Hematopoietic multipotent progenitor cell treated with erythropoietin and hydrocortisone succinate and interleukin-3 and kit ligand, for 8 days (in vitro differentiated cells): ENCODE data around the gene RNF145.
"Not testable (repeated sequence)": the region's sequence is repeated elsewhere in the genome, so short reads cannot be mapped to it uniquely, and the experiment has no call there.

Experiments
- DNase-seq: peaks from one replicate; pipeline ENCODE4 v3.0.0-alpha.2; 2015

Gene RNF145, protein sequence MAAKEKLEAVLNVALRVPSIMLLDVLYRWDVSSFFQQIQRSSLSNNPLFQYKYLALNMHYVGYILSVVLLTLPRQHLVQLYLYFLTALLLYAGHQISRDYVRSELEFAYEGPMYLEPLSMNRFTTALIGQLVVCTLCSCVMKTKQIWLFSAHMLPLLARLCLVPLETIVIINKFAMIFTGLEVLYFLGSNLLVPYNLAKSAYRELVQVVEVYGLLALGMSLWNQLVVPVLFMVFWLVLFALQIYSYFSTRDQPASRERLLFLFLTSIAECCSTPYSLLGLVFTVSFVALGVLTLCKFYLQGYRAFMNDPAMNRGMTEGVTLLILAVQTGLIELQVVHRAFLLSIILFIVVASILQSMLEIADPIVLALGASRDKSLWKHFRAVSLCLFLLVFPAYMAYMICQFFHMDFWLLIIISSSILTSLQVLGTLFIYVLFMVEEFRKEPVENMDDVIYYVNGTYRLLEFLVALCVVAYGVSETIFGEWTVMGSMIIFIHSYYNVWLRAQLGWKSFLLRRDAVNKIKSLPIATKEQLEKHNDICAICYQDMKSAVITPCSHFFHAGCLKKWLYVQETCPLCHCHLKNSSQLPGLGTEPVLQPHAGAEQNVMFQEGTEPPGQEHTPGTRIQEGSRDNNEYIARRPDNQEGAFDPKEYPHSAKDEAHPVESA

GRCh38 chr5:159209438-159210209, at the start of gene RNF145:
Gene RNF145 (minus strand): TSS chr5:159209553. CDS start chr5:159203617, 5,936 bp downstream.
- peak; percentile 91 for DNase-seq

- DNase-seq, result no peak
Measured at GRCh38 chr5:159258361-159258760, 49.0 kb upstream of the RNF145 start.

DNA sequence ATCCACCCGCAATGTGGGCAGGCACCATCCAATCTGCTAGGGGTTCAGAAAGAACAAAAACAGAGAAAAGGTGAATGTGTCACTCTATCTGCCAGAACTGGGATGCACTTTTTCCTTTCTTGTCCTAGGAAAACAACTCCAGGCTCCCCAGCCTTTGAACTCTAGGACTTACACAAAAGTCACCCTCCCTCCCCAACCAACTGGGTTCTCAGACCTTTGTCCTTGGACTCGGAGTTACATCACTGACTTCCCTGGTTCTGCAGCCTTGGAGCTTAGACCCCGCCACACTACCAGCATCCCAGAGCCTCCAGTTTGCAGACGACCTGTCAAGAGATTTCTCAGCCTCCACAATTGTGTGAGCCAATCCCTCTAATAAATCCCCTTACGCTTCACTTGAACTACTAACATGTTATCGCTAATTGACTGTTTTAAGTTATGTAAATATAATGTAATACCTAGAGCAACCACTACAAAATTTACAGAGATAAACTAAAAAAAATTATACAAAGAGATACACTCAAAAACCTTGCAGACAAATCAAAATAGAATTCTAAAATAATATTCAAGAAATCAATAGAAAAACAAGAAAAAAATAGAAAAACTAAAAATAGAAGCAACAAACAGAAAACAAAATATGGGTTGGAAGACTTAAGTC, 48.4 kb upstream of the RNF145 start:
- DNase-seq, result no peak

GRCh38 chr5:159257007-159257406, 47.7 kb upstream of the RNF145 start:
- DNase-seq, result no peak

- no peak for DNase-seq
Measured at GRCh38 chr5:159252195-159252594, 42.8 kb upstream of the RNF145 start.

- DNase-seq, result peak; percentile 22
Measured at GRCh38 chr5:159249158-159249557, 39.8 kb upstream of the RNF145 start.

DNA sequence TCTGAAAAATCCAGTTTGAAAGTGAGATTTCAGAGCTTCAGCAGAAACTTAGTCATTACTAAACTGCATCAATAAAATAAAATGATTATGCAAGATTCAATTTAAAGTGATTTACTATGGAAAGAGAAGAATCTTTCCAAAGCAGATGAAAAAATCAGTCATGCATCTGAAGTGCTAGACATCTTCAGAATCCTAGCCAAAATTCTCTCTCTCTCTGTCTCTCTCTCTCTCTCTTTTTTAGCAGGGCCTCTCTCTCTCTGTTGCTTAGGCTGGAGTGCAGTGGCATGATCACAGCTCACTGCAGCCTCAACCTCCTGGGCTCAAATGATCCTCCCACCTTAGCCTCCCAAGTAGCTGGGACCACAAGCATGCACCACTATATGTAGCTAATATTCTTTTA, 35.5 kb upstream of the RNF145 start:
- no peak for DNase-seq

GRCh38 chr5:159244163-159244562, 34.8 kb upstream of the RNF145 start:
- DNase-seq, result no peak

DNA sequence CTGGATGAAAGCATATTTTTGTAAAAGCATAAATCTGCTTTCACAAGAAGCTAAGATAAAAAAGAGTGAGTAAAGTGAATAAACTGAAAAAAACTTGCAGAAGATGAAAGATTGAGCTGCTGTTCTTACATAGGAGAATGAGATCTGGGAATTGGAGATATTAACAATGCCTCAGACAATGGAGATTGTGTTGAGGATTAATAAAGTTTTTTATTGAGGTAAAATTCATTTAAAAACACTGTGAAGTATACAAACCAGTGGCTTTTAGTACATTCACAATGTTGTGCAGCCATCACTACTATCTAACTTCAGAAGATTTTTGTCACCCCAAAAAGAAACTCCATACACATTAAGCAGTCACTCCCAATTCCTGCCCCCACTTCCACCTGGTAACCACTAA, 34.0 kb upstream of the RNF145 start:
- DNase-seq, result no peak

GRCh38 chr5:159242656-159243055, 33.3 kb upstream of the RNF145 start:
- DNase-seq, result no peak

GRCh38 chr5:159241946-159242552, 32.7 kb upstream of the RNF145 start:
- DNase-seq, result no peak

DNA sequence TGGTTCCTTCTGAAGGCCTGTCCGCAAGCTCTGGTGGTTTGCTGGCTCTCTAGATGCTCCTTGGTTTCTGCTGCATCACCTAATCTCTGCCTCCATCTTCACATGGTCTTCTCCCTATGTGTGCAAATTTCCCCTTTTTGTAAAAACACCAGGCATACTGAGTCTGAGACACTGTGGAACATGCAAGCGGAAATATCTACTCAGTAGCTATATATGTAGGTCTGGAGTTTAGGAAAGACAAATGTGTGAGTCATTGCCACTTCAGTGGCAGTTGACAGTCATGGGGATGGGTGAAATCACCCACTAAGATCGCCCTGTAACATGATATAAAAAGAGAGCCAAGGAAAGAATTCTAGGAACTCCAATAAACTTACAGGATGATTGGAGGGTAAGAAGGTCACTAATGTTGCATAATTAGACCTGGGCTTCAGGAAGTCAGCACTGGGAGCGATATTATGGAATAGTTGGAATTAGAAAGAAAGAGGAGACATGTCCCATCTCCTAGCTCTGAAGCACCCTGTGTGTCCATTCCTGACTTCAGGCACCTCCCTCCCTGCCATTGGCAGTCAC, 31.0 kb upstream of the RNF145 start:
- DNase-seq, result peak; percentile 19

DNA sequence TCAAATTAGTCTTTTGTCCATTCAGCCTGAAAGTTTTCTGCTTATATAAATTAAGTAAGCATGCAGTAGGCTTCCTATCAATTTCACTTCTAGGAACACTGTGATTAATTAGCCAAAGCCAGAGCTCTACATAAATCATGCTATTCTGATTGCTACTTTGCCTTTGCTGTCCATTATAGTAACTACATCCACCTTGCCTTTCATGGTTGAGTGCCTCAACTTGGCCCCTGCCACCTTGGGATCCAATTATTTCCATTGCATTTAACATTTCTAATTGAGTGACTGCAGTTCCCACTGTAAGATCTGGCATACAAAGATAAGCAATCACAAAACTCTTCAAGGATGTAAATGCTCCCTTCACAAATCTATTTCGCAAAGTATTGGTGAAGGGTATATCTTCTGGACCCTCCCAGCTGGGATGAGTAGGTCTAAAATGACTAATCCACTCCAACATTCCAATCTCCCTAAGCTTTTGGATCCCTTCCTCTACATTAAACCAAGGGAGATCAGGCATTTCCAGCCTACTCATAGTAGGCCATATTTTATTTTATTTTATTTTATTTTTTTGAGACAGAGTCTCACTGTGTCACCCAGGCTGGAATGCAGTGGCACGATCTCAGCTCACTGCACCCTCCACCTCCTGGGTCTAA, 26.6 kb upstream of the RNF145 start:
- DNase-seq, result not testable (repeated sequence)

GRCh38 chr5:159231167-159231566, 21.8 kb upstream of the RNF145 start:
- no peak for DNase-seq

DNA sequence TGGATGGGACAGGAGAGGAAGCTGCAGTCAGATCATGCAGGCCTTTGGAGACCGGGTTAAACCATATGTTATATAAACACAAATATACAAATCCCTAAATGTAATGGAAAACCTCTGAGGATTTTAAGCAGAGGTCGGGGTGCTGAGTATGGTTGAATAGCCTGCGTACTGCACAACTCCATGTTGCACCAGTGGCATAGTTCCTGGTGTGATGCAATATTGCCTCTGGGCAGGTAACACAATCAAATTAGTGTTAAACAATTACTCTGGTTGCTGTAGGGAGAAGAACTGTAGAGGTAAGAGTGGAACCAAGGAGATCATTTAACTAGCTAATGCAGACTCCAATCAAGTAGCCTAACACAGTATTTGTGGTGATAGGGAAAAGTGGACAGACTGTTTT, 21.3 kb upstream of the RNF145 start:
- no peak for DNase-seq

DNA sequence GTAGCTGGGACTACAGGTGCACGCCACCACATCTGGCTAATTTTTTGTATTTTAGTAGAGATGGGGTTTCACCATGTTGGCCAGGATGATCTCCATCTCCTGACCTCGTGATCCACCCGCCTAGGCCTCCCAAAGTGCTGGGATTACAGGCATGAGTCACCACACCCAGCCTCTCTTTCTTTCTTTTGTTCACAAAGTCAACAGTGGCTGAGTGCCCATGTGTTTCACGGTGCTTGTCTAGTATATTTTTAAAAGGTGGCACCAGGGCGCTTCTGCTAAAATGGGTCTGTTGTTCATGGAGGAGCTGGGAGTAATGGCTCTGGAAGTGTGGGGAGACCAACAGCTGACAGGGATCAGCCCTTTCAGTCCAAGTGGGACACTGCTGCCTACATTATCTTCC, 18.7 kb upstream of the RNF145 start:
- not testable (repeated sequence) for DNase-seq

- DNase-seq, result no peak
Measured at GRCh38 chr5:159227452-159227851, 18.1 kb upstream of the RNF145 start.

- DNase-seq, result no peak
Measured at GRCh38 chr5:159226451-159226850, 17.1 kb upstream of the RNF145 start.

GRCh38 chr5:159224471-159224870, 15.1 kb upstream of the RNF145 start:
- DNase-seq, result no peak

- no peak for DNase-seq
Measured at GRCh38 chr5:159223469-159223868, 14.1 kb upstream of the RNF145 start.

DNA sequence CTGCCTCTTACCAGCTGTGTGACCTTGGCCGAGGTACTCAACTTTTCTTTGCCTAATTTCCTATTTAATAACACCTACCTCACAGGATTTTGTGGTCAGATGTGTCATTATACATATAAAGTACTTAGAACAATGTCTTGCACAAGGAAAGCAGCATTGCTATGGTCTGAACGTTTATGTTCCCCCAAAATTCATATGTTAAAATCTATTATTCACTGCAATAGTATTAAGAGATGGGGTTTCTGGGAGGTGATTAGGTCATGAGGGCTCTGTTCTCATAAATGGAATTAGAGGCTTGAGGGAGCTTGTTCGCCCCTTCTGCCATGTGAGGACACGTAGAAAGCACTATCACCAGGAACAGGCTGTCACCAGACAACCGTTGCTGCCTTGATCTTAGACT, 10.9 kb upstream of the RNF145 start:
- DNase-seq, result no peak

GRCh38 chr5:159218595-159219023, 9.3 kb upstream of the RNF145 start:
- DNase-seq, result no peak
